ENCODE results near the gene SLC15A4. TPM values are rescaled to one million over a fixed set of nuclear protein-coding genes. Genes with fewer than 3 reads are reported as not detected.
A peak's percentile ranks its signal among the peaks of the same experiment; 100 is the strongest.

SLC15A4 gene
- total and polyA plus RNA-seq, 9 of the 15 experiments (the other 6 are each of a cell fraction or from before 2014, with no cell fraction given) = 5.5 to 20.8 (median 10.1) TPM

- TF ChIP-seq ZBTB7A (IDR thresholded peaks at IDR 0.05; ENCODE audit: borderline replicate concordance, control insufficient read depth, low read depth, low read length) (no peak), NR2C1 (IDR thresholded peaks at IDR 0.05) (no peak), NR2C1 (tag; IDR thresholded peaks at IDR 0.05) (no peak), ZNF639 (CRISPR knock-in tag; conservative IDR thresholded peaks at IDR 0.05 in 1 of 2, IDR thresholded peaks at IDR 0.05 in 1 of 2) (no peak), NCOR1 (IDR thresholded peaks at IDR 0.05) (no peak), U2AF1 (optimal IDR thresholded peaks at IDR 0.05; ENCODE audit: low read depth, low read length) (no peak), FOXJ2 (tag; IDR thresholded peaks at IDR 0.05) (no peak), ZFP91 (CRISPR knock-in tag; IDR thresholded peaks at IDR 0.05) (no peak), POLR2G (IDR thresholded peaks at IDR 0.05; ENCODE audit: low read depth, low read length) (no peak)
- Histone ChIP-seq H3K4me1 (replicated peaks in 1 of 2; ENCODE audit: control insufficient read depth in 2 of 2, insufficient read depth in 2 of 2, low read length in 2 of 2) (peaks cover 12 to 31% of the 10 kb centered on the region in 2 experiments; a peak in 4 of 5 replicates), H3K4me2 (ENCODE audit: insufficient read depth, low read length) (no peak overlapping the region), H3K9me1 (ENCODE audit: control insufficient read depth, insufficient read depth, low read length) (peaks cover 3% of the 10 kb centered on the region), H3K27me3 (ENCODE audit: control insufficient read depth in 2 of 2, insufficient read depth in 2 of 2, low read length in 2 of 2) (no peaks in the 10 kb centered on the region), H2AFZ (ENCODE audit: low read depth, low read length) (no peak overlapping the region), H3K79me2 (ENCODE audit: control insufficient read depth, insufficient read depth, low read length) (peaks cover 87% of the 10 kb centered on the region), H4K20me1 (replicated peaks; ENCODE audit: control insufficient read depth, insufficient read depth, low read length) (peaks cover 13% of the 10 kb centered on the region), H3K9ac (ENCODE audit: insufficient read depth in 1 of 2, low read depth in 2 of 2, low read length in 2 of 2) (0 out of 4 replicates have a peak overlapping the region, but pooled peaks of 1 of the 2 experiments have one; percentile 19), H3K36me3 (ENCODE audit: control insufficient read depth, insufficient read depth, low read length) (peaks cover 32% of the 10 kb centered on the region; the same call in 2 of the 3 replicates), H3K4me3 (no peak overlapping the region), H3K9me3 (replicated peaks; ENCODE audit: control insufficient read depth, insufficient read depth, low read depth, low read length) (no peaks in the 10 kb centered on the region), H3K27ac (ENCODE audit: extremely low read depth, low read depth, low read length) (no peak overlapping the region)
- FAIRE-seq (no peak), DNase-seq (ENCODE audit: extremely low read depth in 1 of 4, low spot score in 3 of 4) (no peak), ATAC-seq (no peak)
- CTCF ChIA-PET (ENCODE audit: low intra/inter-chr PET ratio) = no interaction called here
- in situ Hi-C loops (cut with MboI) = no loop called here
- BruUV-seq (replicated peaks) = no TSS peak
- WGBS (ENCODE audit: insufficient coverage, low coverage, missing lambda C conversion rate) = 88% methylated on average over 16 of the region's 16 CpGs
- POLR2A ChIA-PET = interaction anchor here (0.8 kb wide), 1 partner anchor 26 kb away, joined by 3 read pairs; no protein-coding TSS in a partner anchor
- intact Hi-C loops (cut with micrococcal nuclease) = no loop called here
Measured at GRCh38 chr12:128819293-128820144, 4.2 kb downstream of the SLC15A4 start.
